PC-9 (cell line): Measurements from ENCODE around the gene LONP2. TPM values are rescaled to one million over a fixed set of nuclear protein-coding genes. Genes with fewer than 3 reads are reported as not detected.

Source experiments
- BruUV-seq: library from RNA; stranded (reverse); fragments of 400-500 nt; replicated peaks from 2 replicates; lab custom pipeline; 2021; lab: Mats Ljungman, UMichigan
- CTCF ChIA-PET: fragments of 300-600 bp; sonication (Branson Sonifier 250); formaldehyde crosslinking; loops from one replicate; lab custom pipeline; 2022; ENCODE audit warnings: antibody characterized with exemption; lab: Charles Lee
- POLR2A ChIA-PET: fragments of 300-600 bp; sonication (Branson Sonifier 250); formaldehyde crosslinking; loops from one replicate; lab custom pipeline; 2022; ENCODE audit warnings: antibody characterized with exemption; ENCODE audit not compliant: unreplicated experiment; lab: Charles Lee
- DNase-seq, 2 experiments: peaks; one replicate each; pipeline versions ENCODE4 v3.0.0 to v3.0.0-alpha.2; 2015 to 2022; ENCODE audit warnings: mixed read lengths in 1 of 2
- H2AFZ ChIP-seq: fragments of 200-600 bp; sonication (generic); 2 replicates; pipeline ENCODE4 v1.8.1; 2017; ENCODE audit warnings: antibody characterized with exemption
- H3F3A ChIP-seq: fragments of 200-600 bp; sonication (generic); 2 replicates; pipeline ENCODE4 v1.8.1; 2017; ENCODE audit warnings: antibody characterized with exemption, mild to moderate bottlenecking, low read depth; ENCODE audit not compliant: insufficient read depth
- H3K27ac ChIP-seq: fragments of 200-600 bp; sonication (generic); 2 replicates; pipeline ENCODE4 v1.6.1; 2016; ENCODE audit warnings: mixed run types
- H3K27me3 ChIP-seq: fragments of 200-600 bp; sonication (generic); 2 replicates; pipeline ENCODE4 v1.6.1; 2016; ENCODE audit warnings: low read depth, mixed run types; ENCODE audit not compliant: insufficient read depth
- H3K36me3 ChIP-seq: fragments of 200-600 bp; sonication (generic); 2 replicates; pipeline ENCODE4 v1.6.1; 2016; ENCODE audit warnings: low read depth, mixed run types
- H3K4me1 ChIP-seq: fragments of 200-600 bp; sonication (generic); replicated peaks from 2 replicates; pipeline ENCODE4 v1.6.1; 2016; ENCODE audit warnings: mixed run types; ENCODE audit not compliant: insufficient read depth
- H3K4me2 ChIP-seq: fragments of 200-600 bp; sonication (generic); 2 replicates; pipeline ENCODE4 v1.6.1; 2017; ENCODE audit warnings: mixed run types
- H3K4me3 ChIP-seq: fragments of 200-600 bp; sonication (generic); 2 replicates; pipeline ENCODE4 v1.6.1; 2016; ENCODE audit warnings: mixed run types
- H3K79me2 ChIP-seq: fragments of 200-600 bp; sonication (generic); 2 replicates; pipeline ENCODE4 v1.6.1; 2017; ENCODE audit warnings: low read depth, mixed run types
- H3K9me2 ChIP-seq: fragments of 200-600 bp; sonication (generic); 2 replicates; pipeline ENCODE4 v1.8.1; 2017; ENCODE audit warnings: mild to moderate bottlenecking; ENCODE audit not compliant: insufficient read depth
- H3K9me3 ChIP-seq: fragments of 200-600 bp; sonication (generic); 2 replicates; pipeline ENCODE4 v1.8.1; 2016; ENCODE audit warnings: low read depth; ENCODE audit not compliant: insufficient read depth
- H4K20me1 ChIP-seq: fragments of 200-600 bp; sonication (generic); 2 replicates; pipeline ENCODE4 v1.8.1; 2017; ENCODE audit not compliant: insufficient read depth
- CTCF ChIP-seq: fragments of 200-600 bp; sonication (generic); conservative IDR thresholded peaks from 2 replicates; pipeline ENCODE4 v1.6.1; 2017; ENCODE audit warnings: mixed run types, antibody characterized with exemption, mild to moderate bottlenecking, moderate library complexity
- EZH2 ChIP-seq: fragments of 200-600 bp; sonication (generic); IDR thresholded peaks from 2 replicates; pipeline ENCODE4 v1.8.0; 2017; ENCODE audit warnings: antibody characterized with exemption, low read depth
- intact Hi-C: fragments of 100-400 bp; cut with micrococcal nuclease; formaldehyde crosslinking; loops from one replicate; pipeline ENCODE4 v1.10.0; 2022; ENCODE audit not compliant: unreplicated experiment
- total RNA-seq: library from RNA; stranded (reverse); gene quantifications from 2 replicates; pipeline ENCODE4 v1.2.3, GENCODE V29; 2021

The LONP2 gene
- total RNA-seq, 1 experiment from 2014 or later = 47.0 TPM

GRCh38 chr16:48261569-48261968 is 17.5 kb downstream of the LONP2 start:
- H4K20me1 ChIP-seq = peaks cover 5% of the 10 kb centered on the region
- BruUV-seq = no TSS peak
- no peak overlapping the region for H3K4me2 ChIP-seq
- TF ChIP-seq EZH2 = no peak
- H3K36me3 ChIP-seq = peaks cover 63% of the 10 kb centered on the region
- no peak overlapping the region for H3K4me3 ChIP-seq
- ChIA-PET POLR2A (no interaction called here), CTCF (no interaction called here)
- no peak for DNase-seq
- H3K9me2 ChIP-seq = no peaks in the 10 kb centered on the region
- no peak overlapping the region for H2AFZ ChIP-seq
- H3K9me3 ChIP-seq = peaks cover 9% of the 10 kb centered on the region
- no peaks in the 10 kb centered on the region for H3K27me3 ChIP-seq
- peaks cover 5% of the 10 kb centered on the region; the same call in 1 of the 2 replicates for H3K79me2 ChIP-seq
- H3F3A ChIP-seq = 0 out of 2 replicates have a peak, but pooled peaks cover 4% of the 10 kb centered on the region
- no peak overlapping the region for H3K27ac ChIP-seq
- no peaks in the 10 kb centered on the region for H3K4me1 ChIP-seq
- intact Hi-C loops = loop anchor here (10.0 kb wide), 1 partner anchor 53 kb away; no protein-coding TSS in a partner anchor

DNA sequence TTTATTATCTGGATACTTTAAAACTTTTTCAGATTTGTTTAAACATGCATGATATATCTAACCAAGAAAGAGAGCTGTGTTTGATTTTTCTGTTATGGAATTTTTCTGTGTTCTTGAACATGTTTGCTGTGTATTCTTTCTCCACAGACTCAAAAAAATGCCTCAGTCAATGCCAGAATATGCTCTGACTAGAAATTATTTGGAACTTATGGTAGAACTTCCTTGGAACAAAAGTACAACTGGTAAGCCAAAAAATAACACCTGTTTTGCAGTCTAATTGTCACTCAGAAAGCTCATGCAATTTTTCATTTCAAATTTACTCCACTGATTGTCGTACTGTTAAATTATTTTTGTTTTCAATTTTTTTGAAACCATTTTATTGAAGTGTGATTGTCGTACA is 18.5 kb downstream of the LONP2 start:
- POLR2A ChIA-PET = no interaction called here
- no peak for TF ChIP-seq CTCF
- TF ChIP-seq EZH2 = no peak
- Histone ChIP-seq H3K9me3 (peaks cover 9% of the 10 kb centered on the region), H3K9me2 (no peaks in the 10 kb centered on the region), H2AFZ (no peak overlapping the region), H3K27me3 (no peaks in the 10 kb centered on the region), H3K27ac (no peak overlapping the region), H3K36me3 (peaks cover 63% of the 10 kb centered on the region), H3K4me2 (no peak overlapping the region), H4K20me1 (peaks cover 2% of the 10 kb centered on the region), H3F3A (0 out of 2 replicates have a peak, but pooled peaks cover 4% of the 10 kb centered on the region), H3K4me1 (no peaks in the 10 kb centered on the region), H3K4me3 (no peak overlapping the region), H3K79me2 (peaks cover 5% of the 10 kb centered on the region; the same call in 1 of the 2 replicates)
- CTCF ChIA-PET = no interaction called here
- BruUV-seq = no TSS peak
- no peak for DNase-seq
- intact Hi-C loops = loop anchor here (10.0 kb wide), 1 partner anchor 52 kb away; no protein-coding TSS in a partner anchor

GRCh38 chr16:48269011-48269410 is 24.9 kb downstream of the LONP2 start:
- Histone ChIP-seq H3K4me1 (no peaks in the 10 kb centered on the region), H2AFZ (no peak overlapping the region), H3K9me2 (no peaks in the 10 kb centered on the region), H3K79me2 (peaks cover 5% of the 10 kb centered on the region; the same call in 1 of the 2 replicates), H3K4me2 (no peak overlapping the region), H3F3A (0 out of 2 replicates have a peak, but pooled peaks cover 4% of the 10 kb centered on the region), H3K27me3 (no peaks in the 10 kb centered on the region), H3K9me3 (no peaks in the 10 kb centered on the region), H3K36me3 (peaks cover 30% of the 10 kb centered on the region; the same call in 1 of the 2 replicates), H3K4me3 (no peak overlapping the region), H3K27ac (no peak overlapping the region; the same call in 1 of the 2 replicates), H4K20me1 (no peaks in the 10 kb centered on the region; the same call in none of the 2 replicates)
- DNase-seq = no peak
- POLR2A ChIA-PET = no interaction called here
- no TSS peak for BruUV-seq
- intact Hi-C loops = loop anchor here (10.0 kb wide), 1 partner anchor 46 kb away; no protein-coding TSS in a partner anchor
- no peak for TF ChIP-seq CTCF
- TF ChIP-seq EZH2 = no peak
- CTCF ChIA-PET = no interaction called here
